CD8-positive, alpha-beta memory T cell (primary cell): ENCODE measurements around the gene SDHB. TPM values are rescaled to one million over a fixed set of nuclear protein-coding genes. Genes with fewer than 3 reads are reported as not detected.

ENCODE experiments used
- CTCF ChIA-PET: fragments of 350-600 bp; sonication (Branson Sonifier 250); formaldehyde crosslinking; loops from one replicate; lab custom pipeline; 2021; ENCODE audit warnings: antibody characterized with exemption; lab: Charles Lee
- POLR2A ChIA-PET: fragments of 350-600 bp; sonication (Branson Sonifier 250); formaldehyde crosslinking; loops from one replicate; lab custom pipeline; 2021; ENCODE audit warnings: antibody characterized with exemption; lab: Charles Lee
- DNase-seq, 5 donors: peaks; one replicate each; pipeline versions ENCODE4 v3.0.0 to v3.0.0-alpha.2; 2020 to 2022; ENCODE audit warnings: mixed read lengths in 1 of 5
- H3K27ac ChIP-seq: one replicate; pipeline ENCODE4 v1.7.0; 2013; ENCODE audit warnings: low read depth, mild to moderate bottlenecking, low read length, moderate library complexity
- H3K27me3 ChIP-seq: 2 replicates; pipeline ENCODE4 v1.7.0; 2013; ENCODE audit warnings: low read length, mild to moderate bottlenecking; ENCODE audit not compliant: insufficient read depth, poor library complexity, severe bottlenecking
- H3K36me3 ChIP-seq: 2 replicates; pipeline ENCODE4 v1.7.0; 2013; ENCODE audit warnings: mild to moderate bottlenecking, low read length, moderate library complexity; ENCODE audit not compliant: insufficient read depth
- H3K4me1 ChIP-seq: 2 replicates; pipeline ENCODE4 v1.7.0; 2013; ENCODE audit warnings: mild to moderate bottlenecking, low read length, moderate library complexity; ENCODE audit not compliant: insufficient read depth
- H3K4me3 ChIP-seq: 2 replicates; pipeline ENCODE4 v1.7.0; 2013; ENCODE audit warnings: mild to moderate bottlenecking, low read length
- H3K9me3 ChIP-seq: 2 replicates; pipeline ENCODE4 v1.7.0; 2013; ENCODE audit warnings: mild to moderate bottlenecking, low read length
- H3K27ac Mint-ChIP-seq, 8 donors: one replicate each; pipeline ENCODE4 v1.8.0; 2020 to 2021; ENCODE audit warnings: mixed read lengths in 8 of 8, mild to moderate bottlenecking in 6 of 8, inconsistent platforms in 3 of 8, moderate library complexity in 3 of 8
- H3K27me3 Mint-ChIP-seq, 2 donors: one replicate each; pipeline ENCODE4 v1.8.0; 2020 to 2021; ENCODE audit warnings: mixed read lengths in 2 of 2, mild to moderate bottlenecking in 1 of 2, moderate library complexity in 1 of 2
- H3K36me3 Mint-ChIP-seq, 3 donors: one replicate each; pipeline ENCODE4 v1.8.0; 2020 to 2021; ENCODE audit warnings: mixed read lengths in 3 of 3, inconsistent platforms in 1 of 3, mild to moderate bottlenecking in 1 of 3
- H3K4me1 Mint-ChIP-seq, 3 donors: one replicate each; pipeline ENCODE4 v1.8.0; 2020 to 2021; ENCODE audit warnings: mixed read lengths in 3 of 3, inconsistent platforms in 1 of 3, mild to moderate bottlenecking in 1 of 3
- H3K4me3 Mint-ChIP-seq, 7 donors: one replicate each; pipeline ENCODE4 v1.8.0; 2020 to 2021; ENCODE audit warnings: mixed read lengths in 7 of 7, mild to moderate bottlenecking in 6 of 7, moderate library complexity in 4 of 7, inconsistent platforms in 2 of 7
- H3K9me3 Mint-ChIP-seq, 5 donors: one replicate each; pipeline ENCODE4 v1.8.0; 2020 to 2022; ENCODE audit warnings: mixed read lengths in 5 of 5, mild to moderate bottlenecking in 3 of 5, moderate library complexity in 2 of 5, inconsistent platforms in 1 of 5
- polyA plus RNA-seq: library from polyadenylated mRNA; unstranded; fragments of 300-500 nt; fragmentation: Illumina TruSeq; gene quantifications from one replicate; pipeline ENCODE4 v1.2.3, GENCODE V29; 2021
- total RNA-seq, 2 experiments: library from RNA; stranded (reverse); gene quantifications; one replicate each; pipeline ENCODE4 v1.2.3, GENCODE V29; 2021

Gene SDHB
- total and polyA plus RNA-seq, 3 experiments from 2014 or later, result 147 to 156 (median 150) TPM

DNA sequence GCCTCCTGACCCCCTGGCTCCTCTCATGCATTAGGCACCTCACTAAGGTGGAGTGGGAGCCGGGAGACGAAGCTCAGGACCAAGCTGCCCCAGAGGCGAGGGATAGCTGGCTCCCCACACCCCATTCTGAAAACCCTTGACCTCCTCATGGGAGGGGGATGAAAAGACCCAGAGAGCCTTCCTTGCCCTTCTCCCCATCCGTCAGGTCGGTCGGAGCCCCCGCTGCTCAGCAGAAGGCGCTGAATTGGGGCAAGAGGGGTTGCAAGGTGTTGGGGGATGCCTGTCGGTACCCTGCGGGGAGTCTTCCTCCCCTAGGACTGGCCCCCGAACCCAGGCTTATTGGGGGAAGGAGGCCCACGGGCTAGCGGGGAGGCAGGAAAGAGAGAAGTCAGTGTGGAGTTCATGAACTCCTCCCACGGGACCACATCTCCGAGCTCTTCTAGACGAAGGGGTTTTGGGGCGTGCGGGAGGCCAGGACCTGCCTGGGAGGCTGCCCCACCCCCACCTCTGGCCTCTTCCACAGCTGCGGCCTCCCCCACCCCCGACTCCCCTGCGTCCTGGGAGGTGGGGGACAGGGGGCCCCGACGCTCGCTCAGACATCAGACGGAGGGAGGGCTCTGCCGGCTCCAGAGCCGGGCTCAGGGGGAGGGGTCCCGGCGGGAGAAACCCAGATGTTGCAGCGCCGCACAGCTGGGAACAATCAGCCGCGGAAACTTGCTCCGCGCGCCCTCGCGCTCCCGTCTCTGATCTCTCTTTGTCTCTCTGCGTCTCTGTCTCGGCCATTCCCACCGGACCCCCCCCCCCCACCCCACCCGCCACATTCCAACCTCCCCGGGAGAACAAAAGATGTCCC, 74.1 kb downstream of the SDHB start:
- peaks cover 9 to 11% (median 9%) of the 10 kb centered on the region in 3 donors for H3K4me1 Mint-ChIP-seq
- no peaks in the 10 kb centered on the region for H3K9me3 Mint-ChIP-seq

DNA sequence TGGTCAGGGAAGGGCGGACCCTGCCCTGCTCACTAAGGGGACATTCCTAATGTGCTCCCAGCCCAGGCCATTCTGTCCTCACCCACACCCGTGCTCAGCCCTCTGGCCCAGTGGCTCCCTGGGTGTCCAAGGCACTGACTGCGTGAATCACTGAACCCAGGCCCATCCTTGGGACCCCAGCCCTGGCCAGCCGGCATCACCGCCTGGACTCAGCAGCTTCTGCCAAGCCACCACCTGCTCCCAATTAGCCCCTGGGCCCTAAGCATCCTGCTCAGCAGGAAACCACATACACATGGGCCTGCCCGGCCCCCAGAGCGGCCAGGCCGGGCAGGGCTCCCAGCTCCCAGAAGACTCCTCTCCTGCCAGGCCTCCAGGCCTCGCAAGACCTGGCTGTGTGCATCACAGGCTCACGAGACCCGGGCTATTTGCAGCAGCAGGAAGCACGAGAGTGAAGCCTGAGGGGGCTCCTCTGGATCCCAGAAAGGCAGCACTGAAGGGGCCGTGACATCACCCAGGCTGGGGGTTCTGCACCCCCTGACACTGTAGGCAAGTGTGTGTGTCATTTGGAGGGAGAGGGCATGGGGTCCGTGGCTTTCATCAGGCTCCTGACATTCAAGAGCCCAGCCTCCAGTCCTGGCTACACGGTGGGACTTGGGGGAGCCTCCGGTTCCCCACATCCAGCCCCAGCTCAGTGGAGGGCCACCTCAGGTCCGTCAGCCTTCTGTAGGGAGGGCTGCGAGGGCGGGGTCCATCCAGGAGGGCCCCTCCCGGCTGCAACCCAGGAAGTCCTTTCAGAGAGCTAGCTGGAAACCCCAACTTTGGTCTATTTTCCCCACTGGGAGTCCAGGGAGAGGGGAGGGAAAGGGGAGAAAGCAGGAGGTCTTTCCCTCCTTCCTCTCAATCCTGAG, 75.0 kb downstream of the SDHB start:
- no peaks in the 10 kb centered on the region for H3K9me3 Mint-ChIP-seq
- ChIA-PET POLR2A (no interaction called here), CTCF (interaction anchor here (1.6 kb wide), 1 partner anchor 23 kb away, joined by 4 read pairs; no protein-coding TSS in a partner anchor)
- peak overlapping the region in 1 of 8 donors; percentile 29 for H3K27ac Mint-ChIP-seq
- no peak overlapping the region for H3K4me3 ChIP-seq
- peak overlapping the region in 2 of 7 donors; percentile 18 to 33 for H3K4me3 Mint-ChIP-seq
- H3K9me3 ChIP-seq, result no peaks in the 10 kb centered on the region
- H3K27me3 ChIP-seq, result peaks cover 9% of the 10 kb centered on the region
- H3K27me3 Mint-ChIP-seq, result peaks cover 19 to 29% of the 10 kb centered on the region in 2 donors
- H3K4me1 Mint-ChIP-seq, result peaks cover 9 to 11% (median 9%) of the 10 kb centered on the region in 3 donors
- H3K36me3 ChIP-seq, result no peaks in the 10 kb centered on the region
- no peak for DNase-seq
- no peaks in the 10 kb centered on the region for H3K4me1 ChIP-seq
- H3K36me3 Mint-ChIP-seq, result no peaks in the 10 kb centered on the region
- no peak overlapping the region for H3K27ac ChIP-seq

More for the DNA sequence above, 74.1 kb downstream of the SDHB start:
- Histone ChIP-seq H3K27ac (no peak overlapping the region), H3K36me3 (no peaks in the 10 kb centered on the region), H3K9me3 (no peaks in the 10 kb centered on the region), H3K4me1 (no peaks in the 10 kb centered on the region), H3K4me3 (no peak overlapping the region), H3K27me3 (peaks cover 9% of the 10 kb centered on the region)
- POLR2A ChIA-PET, result no interaction called here
- CTCF ChIA-PET, result interaction anchor here (1.6 kb wide), 1 partner anchor 24 kb away, joined by 4 read pairs; no protein-coding TSS in a partner anchor
- Mint-ChIP-seq H3K4me3 (peak overlapping the region in 5 of 7 donors; percentile 14 to 82 (median 33)), H3K36me3 (no peaks in the 10 kb centered on the region), H3K27ac (peak overlapping the region in 1 of 8 donors; percentile 22), H3K27me3 (peaks cover 19 to 31% of the 10 kb centered on the region in 2 donors)
- DNase-seq, result no peak

DNA sequence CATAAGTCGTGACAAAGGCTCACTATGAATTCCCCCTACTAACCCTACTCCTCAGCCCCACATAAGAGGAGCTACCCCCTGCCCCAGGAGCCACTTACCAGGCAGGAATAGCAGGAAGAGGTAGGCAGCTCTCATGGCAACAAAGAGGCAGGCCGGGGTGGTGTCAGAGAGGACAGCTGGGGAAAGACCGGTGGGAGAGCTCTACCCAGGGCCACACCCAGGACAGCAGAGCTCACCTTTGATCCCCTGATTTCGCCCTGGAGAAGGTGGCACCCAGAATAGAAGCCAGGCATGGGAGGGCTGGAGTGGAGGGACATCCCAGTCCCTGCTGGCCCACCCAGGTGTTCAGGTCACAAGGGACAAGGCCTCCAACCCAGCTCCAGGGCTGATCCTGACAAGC, 75.7 kb downstream of the SDHB start:
- no peak for DNase-seq
- H3K27ac Mint-ChIP-seq, result no peak overlapping the region
- no peaks in the 10 kb centered on the region for H3K9me3 Mint-ChIP-seq
- ChIA-PET CTCF (interaction anchor here (1.6 kb wide), 1 partner anchor 22 kb away, joined by 4 read pairs; no protein-coding TSS in a partner anchor), POLR2A (no interaction called here)
- Histone ChIP-seq H3K9me3 (no peaks in the 10 kb centered on the region), H3K27me3 (peaks cover 9% of the 10 kb centered on the region), H3K27ac (no peak overlapping the region), H3K36me3 (no peaks in the 10 kb centered on the region), H3K4me3 (no peak overlapping the region), H3K4me1 (no peaks in the 10 kb centered on the region)
- no peak overlapping the region for H3K4me3 Mint-ChIP-seq
- H3K36me3 Mint-ChIP-seq, result no peaks in the 10 kb centered on the region
- H3K27me3 Mint-ChIP-seq, result peaks cover 15 to 22% of the 10 kb centered on the region in 2 donors
- H3K4me1 Mint-ChIP-seq, result peaks cover 9 to 11% (median 9%) of the 10 kb centered on the region in 3 donors

DNA sequence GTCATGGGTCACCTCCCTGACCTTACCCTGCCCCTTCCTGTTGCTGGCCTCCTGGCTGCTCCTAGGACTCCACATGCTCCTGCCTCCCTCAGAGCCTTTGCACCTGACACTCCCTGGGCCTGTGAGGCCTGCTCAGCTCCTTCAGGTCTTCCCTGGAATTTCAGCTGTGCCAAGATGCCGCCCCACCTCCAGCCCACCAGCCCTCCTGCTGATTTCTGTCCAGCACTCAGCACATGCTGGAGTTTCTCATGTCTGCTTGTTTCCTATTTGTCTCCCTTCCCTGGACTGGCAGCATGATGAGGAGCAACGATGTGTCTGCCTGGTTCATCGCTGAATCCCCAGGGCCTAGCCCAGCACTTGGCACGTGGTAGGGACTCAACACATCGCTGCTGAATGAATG, 76.5 kb downstream of the SDHB start:
- no peak overlapping the region for H3K4me3 ChIP-seq
- no peaks in the 10 kb centered on the region for H3K4me1 ChIP-seq
- H3K36me3 ChIP-seq, result no peaks in the 10 kb centered on the region
- Mint-ChIP-seq H3K36me3 (no peaks in the 10 kb centered on the region), H3K4me1 (peaks cover 9 to 11% (median 9%) of the 10 kb centered on the region in 3 donors), H3K4me3 (no peak overlapping the region), H3K9me3 (no peaks in the 10 kb centered on the region), H3K27ac (peak overlapping the region in 2 of 8 donors; percentile 23 to 91), H3K27me3 (peaks cover 10 to 18% of the 10 kb centered on the region in 2 donors)
- ChIA-PET CTCF (no interaction called here), POLR2A (no interaction called here)
- no peaks in the 10 kb centered on the region for H3K9me3 ChIP-seq
- H3K27ac ChIP-seq, result no peak overlapping the region
- peaks cover 9% of the 10 kb centered on the region for H3K27me3 ChIP-seq
- DNase-seq, result no peak

DNA sequence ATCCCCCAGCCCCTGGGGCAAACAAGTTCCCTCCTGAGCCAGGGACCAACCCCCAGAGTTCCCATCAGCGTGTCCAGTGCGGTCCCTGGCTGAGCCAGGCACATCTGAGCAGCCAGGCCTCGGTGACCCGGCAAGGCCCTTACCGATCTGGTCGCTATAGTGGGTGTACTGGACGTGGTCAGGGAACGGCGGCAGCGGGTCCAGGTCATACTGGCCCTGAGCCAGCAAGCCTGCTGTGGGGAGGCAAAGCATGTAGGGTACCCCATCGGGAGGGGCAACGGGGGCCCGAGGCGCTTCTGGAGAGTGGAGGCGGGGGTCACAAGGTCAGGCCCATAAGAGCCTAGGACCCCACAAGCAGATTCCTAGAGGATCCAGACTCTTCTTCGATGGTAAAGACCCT, 76.9 kb downstream of the SDHB start:
- no peak overlapping the region for H3K4me3 Mint-ChIP-seq
- H3K27me3 Mint-ChIP-seq, result peaks cover 10 to 15% of the 10 kb centered on the region in 2 donors

DNA sequence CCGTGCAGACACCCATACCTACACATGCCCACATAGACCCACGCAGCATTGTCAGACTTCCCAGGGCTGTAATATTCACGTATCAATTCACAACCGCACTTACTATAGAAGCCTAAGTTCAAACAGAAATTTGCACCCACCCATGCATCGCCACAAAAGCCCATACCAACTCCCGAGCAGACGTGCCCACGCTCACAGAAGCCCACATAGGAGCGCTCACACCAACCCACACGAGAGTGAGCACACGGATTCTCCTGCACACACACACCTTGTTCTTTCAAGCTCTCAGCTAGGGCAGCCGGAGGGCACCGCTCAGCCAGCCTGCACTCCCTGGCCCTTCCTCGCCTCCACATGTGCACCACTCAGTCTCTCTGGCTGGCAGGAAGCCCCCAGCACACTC, 78.0 kb downstream of the SDHB start:
- H3K27ac ChIP-seq, result no peak overlapping the region
- Mint-ChIP-seq H3K27ac (peak overlapping the region in 2 of 8 donors; percentile 4 to 61), H3K36me3 (peaks cover 0 to 4% (median 2%) of the 10 kb centered on the region in 3 donors), H3K9me3 (no peaks in the 10 kb centered on the region), H3K4me1 (peaks cover 2 to 3% (median 2%) of the 10 kb centered on the region in 3 donors), H3K27me3 (peaks cover 2 to 7% of the 10 kb centered on the region in 2 donors), H3K4me3 (no peak overlapping the region)
- H3K4me3 ChIP-seq, result no peak overlapping the region
- DNase-seq, result no peak
- CTCF ChIA-PET, result no interaction called here
- POLR2A ChIA-PET, result no interaction called here
- peaks cover 2% of the 10 kb centered on the region for H3K27me3 ChIP-seq
- no peaks in the 10 kb centered on the region for H3K4me1 ChIP-seq
- no peaks in the 10 kb centered on the region for H3K9me3 ChIP-seq
- H3K36me3 ChIP-seq, result no peaks in the 10 kb centered on the region

More for the DNA sequence above, 76.9 kb downstream of the SDHB start:
- ChIA-PET CTCF (no interaction called here), POLR2A (no interaction called here)
- Histone ChIP-seq H3K4me3 (no peak overlapping the region), H3K27me3 (peaks cover 9% of the 10 kb centered on the region), H3K27ac (no peak overlapping the region), H3K4me1 (no peaks in the 10 kb centered on the region), H3K36me3 (no peaks in the 10 kb centered on the region), H3K9me3 (no peaks in the 10 kb centered on the region)
- Mint-ChIP-seq H3K4me1 (peaks cover 9 to 11% (median 9%) of the 10 kb centered on the region in 3 donors), H3K9me3 (no peaks in the 10 kb centered on the region), H3K36me3 (no peaks in the 10 kb centered on the region), H3K27ac (peak overlapping the region in 1 of 8 donors; percentile 91)
- no peak for DNase-seq

DNA sequence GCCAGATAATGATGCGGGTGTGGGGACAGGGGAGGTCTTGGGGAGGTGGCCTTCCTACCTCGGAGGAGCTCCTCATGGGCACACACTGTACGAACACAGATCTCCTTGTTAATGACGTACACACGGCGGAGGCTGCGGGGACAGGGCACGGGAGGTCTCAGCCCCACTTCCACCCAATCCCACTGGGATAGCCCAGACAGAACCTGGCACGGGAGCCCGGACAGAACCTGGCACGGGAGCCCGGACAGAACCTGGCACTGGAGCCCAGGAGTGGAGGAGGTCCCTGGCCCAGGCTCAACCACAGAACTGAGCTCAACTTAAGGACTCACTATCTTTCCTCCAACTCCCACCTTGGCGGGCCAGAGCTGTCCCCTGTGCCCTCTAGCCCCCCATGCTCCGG, 78.6 kb downstream of the SDHB start:
- CTCF ChIA-PET, result no interaction called here
- Histone ChIP-seq H3K27ac (no peak overlapping the region), H3K36me3 (no peaks in the 10 kb centered on the region), H3K27me3 (no peaks in the 10 kb centered on the region), H3K4me1 (no peaks in the 10 kb centered on the region), H3K9me3 (no peaks in the 10 kb centered on the region), H3K4me3 (no peak overlapping the region)
- no peak overlapping the region for H3K27ac Mint-ChIP-seq
- H3K36me3 Mint-ChIP-seq, result peaks cover 0 to 4% (median 4%) of the 10 kb centered on the region in 3 donors
- no peaks in the 10 kb centered on the region for H3K9me3 Mint-ChIP-seq
- DNase-seq, result no peak
- H3K4me3 Mint-ChIP-seq, result no peak overlapping the region
- peaks cover 0 to 4% of the 10 kb centered on the region in 2 donors for H3K27me3 Mint-ChIP-seq
- H3K4me1 Mint-ChIP-seq, result no peaks in the 10 kb centered on the region
- POLR2A ChIA-PET, result no interaction called here
